GM19351 (cell line): Measurements from ENCODE around the gene PIP5K1C.
"Not testable (repeated sequence)": the region's sequence is repeated elsewhere in the genome, so short reads cannot be mapped to it uniquely, and the experiment has no call there.

ENCODE experiments used
- ATAC-seq: cut with Tn5 transposase; IDR thresholded peaks from one replicate; pipeline ENCODE4 v1.9.1; 2021; ENCODE audit warnings: mild to moderate bottlenecking, moderate library complexity; ENCODE audit not compliant: unreplicated experiment

The PIP5K1C gene

DNA sequence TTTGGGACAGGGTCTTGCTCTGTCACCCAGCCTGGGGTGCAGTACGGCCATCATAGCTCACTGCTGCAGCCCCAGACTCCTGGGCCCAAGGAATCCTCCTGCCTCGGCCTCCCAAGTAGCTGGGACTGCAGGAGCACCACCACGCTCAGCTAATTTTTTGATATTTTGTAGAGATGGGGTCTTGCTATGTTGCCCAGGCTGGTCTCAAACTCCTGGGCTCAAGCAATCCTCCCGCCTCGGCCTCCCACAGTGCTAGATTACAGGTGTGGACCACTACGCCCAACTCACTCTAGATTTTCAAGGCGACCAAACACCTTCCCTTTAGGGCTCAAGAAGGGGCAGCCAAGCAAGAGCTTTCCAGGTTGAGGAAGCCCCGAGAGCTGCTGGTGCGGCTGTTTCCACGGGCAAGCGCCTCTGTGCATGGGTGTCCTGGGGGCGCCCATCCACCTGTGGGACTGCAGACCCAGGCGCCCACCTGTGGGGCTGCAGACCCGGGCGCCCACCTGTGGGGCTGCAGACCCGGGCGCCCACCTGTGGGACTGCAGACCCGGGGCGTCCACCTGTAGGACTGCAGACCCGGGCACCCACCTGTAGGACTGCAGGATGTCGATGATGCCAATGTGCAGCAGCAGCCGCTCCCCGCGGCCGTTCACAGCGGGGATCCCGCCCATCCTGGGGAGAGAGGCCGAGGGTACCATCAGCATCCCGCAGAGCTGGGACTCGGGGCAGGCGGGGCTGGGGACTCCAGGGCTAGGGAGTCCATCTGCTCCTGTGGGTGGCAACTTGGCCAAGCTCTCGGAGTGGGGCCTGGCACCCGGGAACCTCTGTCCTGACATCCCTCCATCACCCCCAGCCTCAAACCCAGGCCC is 52.0 kb downstream of the PIP5K1C start:
- no peak for ATAC-seq

- not testable (repeated sequence) for ATAC-seq
Measured at GRCh38 chr19:3647102-3647501, 53.2 kb downstream of the PIP5K1C start.

GRCh38 chr19:3646336-3647092 is 53.8 kb downstream of the PIP5K1C start:
- no peak for ATAC-seq

- ATAC-seq: no peak
Measured at GRCh38 chr19:3645726-3646125, 54.5 kb downstream of the PIP5K1C start.

DNA sequence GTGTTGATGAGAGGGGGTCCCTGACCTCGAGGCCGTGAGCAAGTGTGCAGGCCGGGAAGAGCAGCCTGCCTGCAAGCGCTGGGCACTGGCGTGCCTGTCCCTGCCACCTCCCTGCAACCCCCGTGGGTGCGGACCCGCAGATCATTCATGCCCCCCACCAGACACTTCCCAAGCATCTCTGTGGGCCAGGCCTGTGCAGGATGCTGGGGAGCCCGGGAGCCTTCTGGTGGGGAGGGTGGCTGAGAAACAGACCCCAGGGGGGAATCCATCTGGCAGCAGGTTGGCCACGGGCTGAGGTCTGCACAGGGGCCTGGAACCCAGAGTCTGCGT is 55.2 kb downstream of the PIP5K1C start:
- ATAC-seq: no peak

DNA sequence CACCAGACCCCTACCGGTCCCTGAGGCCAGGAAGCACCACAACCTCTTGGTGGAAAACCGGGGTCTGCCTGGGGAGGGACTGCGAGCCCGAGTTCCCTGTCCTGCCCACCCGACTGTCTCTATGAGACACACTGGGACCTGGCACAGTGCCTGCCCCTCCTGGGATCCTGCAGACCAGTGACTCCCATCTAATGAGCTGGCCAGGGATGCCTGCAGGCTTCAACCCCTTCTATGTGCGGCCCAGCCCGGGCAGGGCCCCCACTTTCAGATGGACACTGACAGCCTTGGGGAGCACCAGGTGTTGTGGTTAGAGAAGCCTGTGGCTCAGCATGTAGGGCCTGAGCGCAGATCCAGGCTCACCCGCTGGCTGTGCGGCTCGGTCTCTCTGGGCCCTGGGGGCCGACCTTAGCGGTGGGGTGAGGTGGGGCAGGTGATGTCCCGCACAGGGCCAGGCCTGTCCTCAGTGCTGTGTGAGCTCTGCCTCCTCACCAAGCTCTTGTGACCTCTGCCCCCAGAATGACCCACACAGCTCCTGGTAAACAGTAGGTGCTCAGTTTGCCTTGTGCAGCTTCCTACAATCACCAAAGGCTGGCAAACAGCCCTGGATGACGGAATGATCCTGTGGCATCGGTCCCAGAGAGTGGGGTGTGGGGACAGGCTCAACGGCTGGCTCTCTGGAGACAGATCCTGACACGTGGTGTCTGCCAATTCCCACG is 55.8 kb downstream of the PIP5K1C start:
- ATAC-seq: no peak

DNA sequence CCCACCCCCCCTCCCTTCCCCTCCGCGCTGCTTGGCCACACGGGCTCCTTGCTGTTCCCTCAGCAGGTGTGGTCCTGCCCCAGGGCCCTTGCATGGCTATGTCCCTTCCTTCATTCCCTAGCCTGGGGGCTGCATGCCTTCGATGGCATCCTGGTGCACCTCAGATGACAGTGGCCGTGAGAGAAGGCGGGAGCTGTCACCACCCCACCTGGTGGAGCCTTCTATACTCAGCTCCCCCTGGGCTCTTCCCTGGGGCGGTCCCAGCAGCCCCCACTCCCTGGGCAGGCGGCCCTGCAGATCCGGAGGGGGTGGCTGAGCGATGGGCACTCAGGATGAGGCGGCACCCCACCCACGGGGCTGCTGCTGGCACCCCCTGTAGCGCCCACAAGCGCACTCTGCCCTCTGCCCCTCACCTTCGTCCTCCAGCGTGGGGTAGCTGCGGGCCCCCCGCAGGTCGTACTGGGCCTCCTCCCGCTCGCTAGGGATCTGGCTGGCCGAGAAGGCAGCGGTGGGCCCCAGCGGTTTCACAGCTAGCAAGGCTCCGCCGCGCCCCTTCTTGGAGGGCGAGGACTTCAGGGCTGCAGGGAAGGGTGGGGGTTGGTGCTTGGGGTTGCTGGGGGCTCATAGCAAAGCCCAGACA is 56.5 kb downstream of the PIP5K1C start:
- ATAC-seq: no peak

DNA sequence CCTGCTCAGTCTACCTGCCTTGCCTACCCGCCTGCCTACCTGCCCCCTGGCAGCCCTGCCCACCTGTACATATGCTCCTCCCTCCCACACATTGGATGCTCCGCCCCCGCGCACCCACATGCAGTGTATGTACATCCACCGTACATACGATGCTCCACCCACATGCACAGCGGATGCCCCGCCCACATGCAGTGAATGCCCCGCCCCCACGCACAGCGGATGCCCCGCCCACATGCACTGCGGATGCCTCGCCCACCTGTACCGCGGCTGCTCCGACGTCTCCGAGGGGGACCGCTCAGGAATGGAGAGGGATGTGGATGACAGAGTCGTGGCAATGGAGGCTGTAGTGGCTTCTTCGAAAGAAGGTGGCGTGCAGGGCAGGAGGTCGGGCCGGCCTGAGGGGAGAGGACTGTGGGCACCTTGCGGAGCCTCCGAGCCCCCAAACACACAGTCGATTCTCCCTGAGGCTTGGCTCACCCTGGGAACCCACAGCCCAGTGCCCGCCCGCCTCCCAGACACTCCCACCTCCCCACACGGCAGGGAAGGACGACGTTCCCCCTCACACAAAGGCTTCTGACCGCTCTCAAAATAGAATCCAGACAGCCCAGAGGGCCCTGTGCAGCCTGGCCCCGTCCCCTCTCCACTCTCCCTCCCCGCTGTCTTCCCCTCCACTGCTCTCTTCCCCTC is 57.1 kb downstream of the PIP5K1C start:
- no peak for ATAC-seq

GRCh38 chr19:3642296-3642695 is 58.0 kb downstream of the PIP5K1C start:
- no peak for ATAC-seq

GRCh38 chr19:3641515-3642269 is 58.6 kb downstream of the PIP5K1C start:
- ATAC-seq: no peak

- no peak for ATAC-seq
Measured at GRCh38 chr19:3639479-3639878, 60.8 kb downstream of the PIP5K1C start.

DNA sequence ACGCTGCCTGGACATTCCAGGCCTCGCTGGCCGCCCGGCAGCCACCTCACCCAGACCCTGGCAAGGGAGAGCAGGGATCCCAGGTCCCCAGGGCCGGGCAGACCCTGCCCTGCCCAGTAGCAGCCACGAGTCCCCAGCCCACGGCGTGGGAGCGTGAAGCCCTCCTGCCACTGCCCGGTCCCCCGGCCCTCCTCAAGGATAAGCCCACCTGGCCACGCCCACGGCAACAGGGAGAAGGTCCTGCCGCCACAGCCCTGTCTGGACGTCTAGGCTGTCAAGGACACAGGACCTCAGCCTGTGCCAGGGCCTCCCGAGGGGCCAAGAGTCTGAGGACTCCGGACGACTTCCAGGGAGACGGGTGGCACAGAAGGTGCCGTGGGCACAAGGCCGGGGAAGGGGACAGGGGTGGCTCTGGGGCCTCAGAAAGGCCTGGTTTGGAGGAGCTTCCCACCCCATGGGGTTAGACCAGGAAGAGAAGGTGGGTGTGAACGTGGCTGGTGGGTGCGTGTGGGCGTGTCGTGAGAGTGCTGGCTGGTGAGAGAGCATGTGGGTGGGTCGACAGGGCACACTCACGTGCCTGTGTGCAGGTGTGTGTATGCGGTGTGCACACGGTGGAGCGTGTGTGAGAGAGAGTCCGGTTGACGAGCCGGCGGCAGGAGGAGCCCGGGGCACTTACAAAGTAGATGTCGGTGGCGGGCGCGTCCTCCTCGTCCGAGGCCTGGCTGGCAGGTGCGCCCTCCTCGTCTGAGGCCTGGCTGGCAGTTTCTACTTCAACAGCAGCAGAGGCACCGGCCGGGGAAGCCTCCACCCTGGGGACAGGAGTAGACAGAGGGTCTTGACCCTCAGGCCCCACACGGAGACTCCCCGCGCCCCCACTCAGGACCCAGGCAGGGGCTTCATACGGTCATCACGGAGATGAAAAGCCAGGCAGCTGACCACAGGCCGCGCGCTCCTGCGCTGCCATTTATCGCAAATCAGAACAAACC is 61.8 kb downstream of the PIP5K1C start:
- ATAC-seq: no peak

- no peak for ATAC-seq
Measured at GRCh38 chr19:3637621-3638020, 62.6 kb downstream of the PIP5K1C start.

- ATAC-seq: no peak
Measured at GRCh38 chr19:3636962-3637361, 63.3 kb downstream of the PIP5K1C start.

DNA sequence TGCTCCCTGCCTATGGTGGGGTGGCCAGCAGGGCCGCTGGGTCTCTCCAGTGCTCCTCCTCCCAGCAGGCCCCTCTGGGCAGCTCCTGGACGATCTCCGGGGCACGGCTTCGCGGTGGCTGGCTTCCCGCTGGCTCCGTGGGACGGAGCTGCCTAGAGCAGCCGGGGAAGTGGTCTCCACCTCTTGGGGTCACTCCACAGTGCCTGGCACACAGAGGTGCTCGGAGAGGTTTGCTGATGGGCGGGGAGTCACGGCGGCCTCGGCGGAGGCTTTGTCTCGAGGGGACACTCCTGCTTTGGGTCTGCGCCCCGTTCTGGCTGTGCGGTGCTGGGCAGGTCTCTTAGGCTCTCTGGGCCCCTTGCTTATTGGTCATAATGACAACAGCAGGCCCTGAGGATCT is 63.8 kb downstream of the PIP5K1C start:
- no peak for ATAC-seq

DNA sequence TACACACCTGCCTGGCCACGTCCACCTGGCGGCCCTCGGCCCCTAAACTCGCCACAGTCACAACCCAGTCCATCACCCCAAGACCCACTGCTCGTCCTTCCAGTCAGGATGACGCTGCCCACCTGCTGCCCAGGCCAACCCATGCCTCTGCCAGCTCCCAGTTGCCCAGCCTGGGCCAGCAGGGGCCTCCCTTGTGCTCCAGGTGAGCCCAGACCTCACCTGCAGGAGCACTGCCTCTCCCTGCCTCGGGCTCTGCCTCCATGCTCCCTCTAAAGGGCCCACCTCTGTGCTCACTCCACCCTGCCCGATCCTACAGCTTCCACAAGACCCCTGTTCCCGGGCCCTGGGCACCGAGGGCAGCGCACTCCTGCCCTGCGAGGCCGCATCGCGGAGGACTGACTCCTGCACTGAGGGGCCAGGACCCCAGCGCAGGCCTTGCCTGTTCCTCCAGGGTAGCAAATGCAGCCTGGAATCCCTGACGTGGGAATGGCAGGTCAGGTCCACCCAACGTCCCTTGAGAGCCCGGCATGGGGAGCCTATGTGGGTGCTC is 65.7 kb downstream of the PIP5K1C start:
- no peak for ATAC-seq

- no peak for ATAC-seq
Measured at GRCh38 chr19:3633559-3633988, 66.7 kb downstream of the PIP5K1C start.
